HCT116 (cell line): Measurements from ENCODE around the gene TANGO6. TPM values are rescaled to one million over a fixed set of nuclear protein-coding genes. Genes with fewer than 3 reads are reported as not detected.

Source experiments
- ATAC-seq: fragments of 200-7000 bp; cut with Tn5 transposase; 2 replicates; pipeline ENCODE4 v1.9.1; 2020; ENCODE audit warnings: mild to moderate bottlenecking, moderate library complexity
- BruUV-seq: library from RNA; stranded (reverse); fragments of 400-500 nt; replicated peaks from 2 replicates; lab custom pipeline; 2021; lab: Mats Ljungman, UMichigan
- CTCF ChIA-PET: fragments of 300-600 bp; sonication (Branson Sonifier 250); formaldehyde crosslinking; loops from one replicate; lab custom pipeline; 2021; ENCODE audit warnings: antibody characterized with exemption; lab: Charles Lee
- POLR2A ChIA-PET: fragments of 300-600, 350-600 bp; sonication (Branson Sonifier 250); formaldehyde crosslinking; loops from one replicate; lab custom pipeline; 2021; ENCODE audit warnings: antibody characterized with exemption; lab: Charles Lee
- RAD21 ChIA-PET, 2 experiments: fragments of 300-600 bp; sonication (Branson Sonifier 250); formaldehyde crosslinking; loops; one replicate each; lab custom pipeline; 2023; ENCODE audit warnings: low total read pairs in 2 of 2; ENCODE audit not compliant: uncharacterized antibody in 2 of 2, unreplicated experiment in 2 of 2, low non-redundant PET in 1 of 2; lab: Charles Lee
- DNase-seq: peaks from one replicate; pipeline ENCODE4 v3.0.0-alpha.2; 2010; ENCODE audit warnings: low read depth, low spot score
- H2AFZ ChIP-seq: fragments of 200-600 bp; shearing (Covaris generic), sonication (generic); 2 replicates; pipeline ENCODE4 v1.6.1; 2017; ENCODE audit warnings: low read depth, mixed run types, mixed read lengths, antibody characterized with exemption, low read length; ENCODE audit not compliant: poor library complexity, severe bottlenecking
- H3K27ac ChIP-seq: 2 replicates; pipeline ENCODE4 v1.5.1; 2012; ENCODE audit warnings: low read depth, low read length
- H3K27me3 ChIP-seq: fragments of 200-600 bp; sonication (generic); 2 replicates; pipeline ENCODE4 v1.6.1; 2016; ENCODE audit warnings: mixed run types, low read length, mixed read lengths; ENCODE audit not compliant: insufficient read depth
- H3K36me3 ChIP-seq, 2 experiments: fragments of 200-500 bp in 1 of 2; fragments of 200-600 bp in 1 of 2; sonication (Bioruptor generic) in 1 of 2; sonication (generic) in 1 of 2; 2 replicates each; pipeline versions ENCODE4 v1.5.1 to v1.6.1; 2014 to 2016; ENCODE audit warnings: low read length in 2 of 2, inconsistent platforms in 1 of 2, mixed read lengths in 1 of 2, mixed run types in 1 of 2; ENCODE audit not compliant: insufficient read depth in 2 of 2, control insufficient read depth in 1 of 2
- H3K4me1 ChIP-seq, 2 experiments: fragments of 200-600 bp in 1 of 2; sonication (generic) in 1 of 2; 2 replicates each; pipeline versions ENCODE4 v1.5.1 to v1.6.1; 2012 to 2017; ENCODE audit warnings: low read length in 2 of 2, inconsistent platforms in 1 of 2, mild to moderate bottlenecking in 1 of 2, mixed read lengths in 1 of 2, mixed run types in 1 of 2, moderate library complexity in 1 of 2; ENCODE audit not compliant: insufficient read depth in 2 of 2, control insufficient read depth in 1 of 2
- H3K4me2 ChIP-seq: fragments of 200-600 bp; sonication (generic); 2 replicates; pipeline ENCODE4 v1.6.1; 2017; ENCODE audit warnings: mixed run types, low read length, mixed read lengths
- H3K4me3 ChIP-seq, 2 experiments: fragments of 200-600 bp in 1 of 2; sonication (generic) in 1 of 2; replicated peaks in 1 of 2; 2 replicates each; pipeline ENCODE4 v1.5.1; 2011 to 2016; ENCODE audit warnings: low read length in 2 of 2, control low read depth in 1 of 2, low read depth in 1 of 2, mild to moderate bottlenecking in 1 of 2, mixed read lengths in 1 of 2, mixed run types in 1 of 2
- H3K79me2 ChIP-seq: fragments of 200-600 bp; sonication (generic); 2 replicates; pipeline ENCODE4 v1.6.1; 2017; ENCODE audit warnings: mild to moderate bottlenecking, mixed run types, low read length, moderate library complexity, mixed read lengths; ENCODE audit not compliant: insufficient read depth
- H3K9ac ChIP-seq: fragments of 200-600 bp; sonication (generic); 2 replicates; pipeline ENCODE4 v1.6.1; 2016; ENCODE audit warnings: low read length, mixed read lengths
- H3K9me2 ChIP-seq: fragments of 200-600 bp; sonication (generic), shearing (Covaris generic); 2 replicates; pipeline ENCODE4 v1.6.1; 2017; ENCODE audit warnings: mixed run types, mild to moderate bottlenecking, moderate library complexity; ENCODE audit not compliant: insufficient read depth
- H3K9me3 ChIP-seq, 2 experiments: fragments of 200-500 bp in 1 of 2; fragments of 200-600 bp in 1 of 2; sonication (Bioruptor generic) in 1 of 2; sonication (generic) in 1 of 2; 2 replicates each; pipeline ENCODE4 v1.6.1; 2014 to 2017; ENCODE audit warnings: low read length in 2 of 2, mixed read lengths in 2 of 2, inconsistent platforms in 1 of 2, low read depth in 1 of 2, mild to moderate bottlenecking in 1 of 2, mixed run types in 1 of 2, moderate library complexity in 1 of 2; ENCODE audit not compliant: control insufficient read depth in 1 of 2, insufficient read depth in 1 of 2
- H4K20me1 ChIP-seq: fragments of 200-600 bp; sonication (generic), shearing (Covaris generic); 2 replicates; pipeline ENCODE4 v1.6.1; 2017; ENCODE audit warnings: mixed run types, mild to moderate bottlenecking, moderate library complexity; ENCODE audit not compliant: insufficient read depth
- CEBPB ChIP-seq: IDR thresholded peaks from 2 replicates; pipeline ENCODE4 v1.6.1; 2012; ENCODE audit warnings: low read depth
- EGR1 ChIP-seq: IDR thresholded peaks from 2 replicates; pipeline ENCODE4 v1.6.1; 2012; ENCODE audit warnings: low read depth
- FOSL1 ChIP-seq: IDR thresholded peaks from 2 replicates; pipeline ENCODE4 v1.6.1; 2012; ENCODE audit warnings: low read depth
- JUND ChIP-seq: IDR thresholded peaks from 2 replicates; pipeline ENCODE4 v1.6.1; 2012
- SP1 ChIP-seq: IDR thresholded peaks from 2 replicates; pipeline ENCODE4 v1.6.1; 2012; ENCODE audit warnings: low read depth
- SRF ChIP-seq: IDR thresholded peaks from 2 replicates; pipeline ENCODE4 v1.6.1; 2012; ENCODE audit warnings: low read depth
- ZFX ChIP-seq: fragments of 450-650 bp; IDR thresholded peaks from 2 replicates; pipeline ENCODE4 v1.6.1; 2017
- ZNF274 ChIP-seq: fragments of 200-500 bp; sonication (Bioruptor generic); IDR thresholded peaks from 2 replicates; pipeline ENCODE4 v1.6.1; 2014; ENCODE audit warnings: mild to moderate bottlenecking, low read depth, low read length, inconsistent platforms
- intact Hi-C: fragments of 100-400 bp; cut with micrococcal nuclease; formaldehyde crosslinking; loops from 2 replicates; pipeline ENCODE4 v1.10.0; 2022
- total RNA-seq: library from RNA; stranded (reverse); gene quantifications from one replicate; pipeline ENCODE4 v1.2.1, GENCODE V29; 2021; ENCODE audit not compliant: unreplicated experiment
- TF ChIP-seq, protein P1 (sequence below): IDR thresholded peaks from 2 replicates; pipeline ENCODE4 v1.6.1; 2012
- TF ChIP-seq, protein P2 (sequence below): IDR thresholded peaks from 2 replicates; pipeline ENCODE4 v1.6.1; 2012; ENCODE audit warnings: low read depth
- TF ChIP-seq, protein P3 (sequence below): IDR thresholded peaks from 2 replicates; pipeline ENCODE4 v1.6.1; 2011; ENCODE audit warnings: mild to moderate bottlenecking, low read length, moderate library complexity; ENCODE audit not compliant: insufficient replicate concordance; ENCODE audit errors: extremely low read depth
- TF ChIP-seq, protein P4 (sequence below): IDR thresholded peaks from 2 replicates; pipeline ENCODE4 v1.6.1; 2012
- TF ChIP-seq, protein P5 (sequence below), 3 experiments: fragments of 200-600 bp in 1 of 3; sonication (generic) in 1 of 3; IDR thresholded peaks in 2 of 3; conservative IDR thresholded peaks in 1 of 3; 2 replicates each; pipeline ENCODE4 v1.5.1; 2012 to 2017; ENCODE audit warnings: low read depth in 2 of 3, low read length in 2 of 3, antibody characterized with exemption in 1 of 3, borderline replicate concordance in 1 of 3, control low read depth in 1 of 3, mild to moderate bottlenecking in 1 of 3, mixed read lengths in 1 of 3, mixed run types in 1 of 3, moderate library complexity in 1 of 3; ENCODE audit not compliant: insufficient read depth in 1 of 3

The TANGO6 gene
- total RNA-seq, 1 experiment from 2014 or later, result 16.4 TPM

DNA sequence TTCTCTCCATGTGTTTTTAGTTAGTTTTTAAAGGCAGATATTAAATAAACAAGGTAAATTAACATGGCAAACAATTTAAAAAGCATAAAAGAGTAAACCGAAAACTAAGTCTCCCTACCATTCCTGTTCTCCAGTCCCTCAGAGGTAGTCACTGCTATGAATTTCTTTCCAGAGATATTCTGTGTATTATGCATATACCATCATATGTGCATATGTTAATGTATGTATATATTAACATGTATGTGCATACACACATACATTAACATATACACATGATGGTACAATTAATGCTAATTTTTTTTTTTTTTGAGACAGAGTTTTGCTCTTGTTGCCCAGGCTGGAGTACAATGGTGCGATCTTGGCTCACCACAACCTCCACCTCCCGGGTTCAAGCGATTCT, 32.5 kb downstream of the TANGO6 start:
- Histone ChIP-seq H3K27me3 (no peaks in the 10 kb centered on the region), H3K9me2 (no peaks in the 10 kb centered on the region), H3K4me3 (no peak overlapping the region), H3K27ac (no peak overlapping the region), H3K9ac (no peak overlapping the region), H3K4me2 (no peak overlapping the region), H3K4me1 (no peaks in the 10 kb centered on the region), H4K20me1 (no peaks in the 10 kb centered on the region), H3K79me2 (no peaks in the 10 kb centered on the region), H3K9me3 (no peaks in the 10 kb centered on the region), H3K36me3 (peaks cover 4% of the 10 kb centered on the region in 2 experiments; a peak in 1 of 4 replicates), H2AFZ (no peak overlapping the region)
- intact Hi-C loops, result no loop called here
- ATAC-seq (no peak), DNase-seq (no peak)
- POLR2A ChIA-PET, result no interaction called here
- RAD21 ChIA-PET, result no interaction called here
- no TSS peak for BruUV-seq
- CTCF ChIA-PET, result no interaction called here
- no peak for TF ChIP-seq SP1
- TF ChIP-seq, protein P1, sequence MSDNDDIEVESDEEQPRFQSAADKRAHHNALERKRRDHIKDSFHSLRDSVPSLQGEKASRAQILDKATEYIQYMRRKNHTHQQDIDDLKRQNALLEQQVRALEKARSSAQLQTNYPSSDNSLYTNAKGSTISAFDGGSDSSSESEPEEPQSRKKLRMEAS, result no peak

DNA sequence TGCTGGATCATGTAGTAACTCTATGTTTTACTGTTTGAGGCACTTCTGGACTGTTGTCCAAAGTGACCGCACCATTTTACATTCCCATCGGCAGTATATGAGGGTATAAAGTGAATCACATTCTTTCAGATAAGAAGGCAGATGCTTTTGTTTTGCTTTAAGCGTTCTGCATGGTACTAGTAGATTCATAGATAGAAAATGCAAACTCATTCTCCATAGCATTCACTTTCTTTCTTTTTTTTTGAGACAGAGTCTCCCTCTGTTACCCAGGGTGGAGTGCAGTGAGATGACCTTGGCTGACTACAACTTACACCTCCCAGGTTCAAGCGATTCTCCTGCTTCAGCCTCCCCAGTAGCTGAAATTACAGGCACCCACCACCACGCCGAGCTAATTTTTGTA, 40.4 kb downstream of the TANGO6 start:
- H3K4me3 ChIP-seq, result no peak overlapping the region
- no peaks in the 10 kb centered on the region for H3K79me2 ChIP-seq
- H3K36me3 ChIP-seq, result peaks cover 0 to 4% of the 10 kb centered on the region in 2 experiments; a peak in 1 of 4 replicates
- DNase-seq, result no peak
- no peaks in the 10 kb centered on the region for H3K27me3 ChIP-seq
- H3K9ac ChIP-seq, result no peak overlapping the region
- no peaks in the 10 kb centered on the region for H3K9me3 ChIP-seq
- H2AFZ ChIP-seq, result no peak overlapping the region
- CTCF ChIA-PET, result no interaction called here
- H3K27ac ChIP-seq, result no peak overlapping the region
- H3K4me2 ChIP-seq, result no peak overlapping the region
- intact Hi-C loops, result no loop called here
- no peaks in the 10 kb centered on the region for H4K20me1 ChIP-seq
- H3K9me2 ChIP-seq, result no peaks in the 10 kb centered on the region
- H3K4me1 ChIP-seq, result no peaks in the 10 kb centered on the region
- no TSS peak for BruUV-seq
- RAD21 ChIA-PET, result no interaction called here
- POLR2A ChIA-PET, result no interaction called here
- ATAC-seq, result no peak
- TF ChIP-seq, protein P2, sequence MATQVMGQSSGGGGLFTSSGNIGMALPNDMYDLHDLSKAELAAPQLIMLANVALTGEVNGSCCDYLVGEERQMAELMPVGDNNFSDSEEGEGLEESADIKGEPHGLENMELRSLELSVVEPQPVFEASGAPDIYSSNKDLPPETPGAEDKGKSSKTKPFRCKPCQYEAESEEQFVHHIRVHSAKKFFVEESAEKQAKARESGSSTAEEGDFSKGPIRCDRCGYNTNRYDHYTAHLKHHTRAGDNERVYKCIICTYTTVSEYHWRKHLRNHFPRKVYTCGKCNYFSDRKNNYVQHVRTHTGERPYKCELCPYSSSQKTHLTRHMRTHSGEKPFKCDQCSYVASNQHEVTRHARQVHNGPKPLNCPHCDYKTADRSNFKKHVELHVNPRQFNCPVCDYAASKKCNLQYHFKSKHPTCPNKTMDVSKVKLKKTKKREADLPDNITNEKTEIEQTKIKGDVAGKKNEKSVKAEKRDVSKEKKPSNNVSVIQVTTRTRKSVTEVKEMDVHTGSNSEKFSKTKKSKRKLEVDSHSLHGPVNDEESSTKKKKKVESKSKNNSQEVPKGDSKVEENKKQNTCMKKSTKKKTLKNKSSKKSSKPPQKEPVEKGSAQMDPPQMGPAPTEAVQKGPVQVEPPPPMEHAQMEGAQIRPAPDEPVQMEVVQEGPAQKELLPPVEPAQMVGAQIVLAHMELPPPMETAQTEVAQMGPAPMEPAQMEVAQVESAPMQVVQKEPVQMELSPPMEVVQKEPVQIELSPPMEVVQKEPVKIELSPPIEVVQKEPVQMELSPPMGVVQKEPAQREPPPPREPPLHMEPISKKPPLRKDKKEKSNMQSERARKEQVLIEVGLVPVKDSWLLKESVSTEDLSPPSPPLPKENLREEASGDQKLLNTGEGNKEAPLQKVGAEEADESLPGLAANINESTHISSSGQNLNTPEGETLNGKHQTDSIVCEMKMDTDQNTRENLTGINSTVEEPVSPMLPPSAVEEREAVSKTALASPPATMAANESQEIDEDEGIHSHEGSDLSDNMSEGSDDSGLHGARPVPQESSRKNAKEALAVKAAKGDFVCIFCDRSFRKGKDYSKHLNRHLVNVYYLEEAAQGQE, result no peak
- TF ChIP-seq EGR1, result no peak
- no peak for TF ChIP-seq SRF
- TF ChIP-seq SP1, result no peak
- no peak for TF ChIP-seq JUND
- TF ChIP-seq, protein P3, sequence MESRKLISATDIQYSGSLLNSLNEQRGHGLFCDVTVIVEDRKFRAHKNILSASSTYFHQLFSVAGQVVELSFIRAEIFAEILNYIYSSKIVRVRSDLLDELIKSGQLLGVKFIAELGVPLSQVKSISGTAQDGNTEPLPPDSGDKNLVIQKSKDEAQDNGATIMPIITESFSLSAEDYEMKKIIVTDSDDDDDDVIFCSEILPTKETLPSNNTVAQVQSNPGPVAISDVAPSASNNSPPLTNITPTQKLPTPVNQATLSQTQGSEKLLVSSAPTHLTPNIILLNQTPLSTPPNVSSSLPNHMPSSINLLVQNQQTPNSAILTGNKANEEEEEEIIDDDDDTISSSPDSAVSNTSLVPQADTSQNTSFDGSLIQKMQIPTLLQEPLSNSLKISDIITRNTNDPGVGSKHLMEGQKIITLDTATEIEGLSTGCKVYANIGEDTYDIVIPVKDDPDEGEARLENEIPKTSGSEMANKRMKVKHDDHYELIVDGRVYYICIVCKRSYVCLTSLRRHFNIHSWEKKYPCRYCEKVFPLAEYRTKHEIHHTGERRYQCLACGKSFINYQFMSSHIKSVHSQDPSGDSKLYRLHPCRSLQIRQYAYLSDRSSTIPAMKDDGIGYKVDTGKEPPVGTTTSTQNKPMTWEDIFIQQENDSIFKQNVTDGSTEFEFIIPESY, result no peak
- no peak for TF ChIP-seq FOSL1
- TF ChIP-seq ZFX, result no peak
- TF ChIP-seq CEBPB, result no peak
- TF ChIP-seq, protein P4, sequence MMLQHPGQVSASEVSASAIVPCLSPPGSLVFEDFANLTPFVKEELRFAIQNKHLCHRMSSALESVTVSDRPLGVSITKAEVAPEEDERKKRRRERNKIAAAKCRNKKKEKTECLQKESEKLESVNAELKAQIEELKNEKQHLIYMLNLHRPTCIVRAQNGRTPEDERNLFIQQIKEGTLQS, result no peak
- TF ChIP-seq, protein P5, sequence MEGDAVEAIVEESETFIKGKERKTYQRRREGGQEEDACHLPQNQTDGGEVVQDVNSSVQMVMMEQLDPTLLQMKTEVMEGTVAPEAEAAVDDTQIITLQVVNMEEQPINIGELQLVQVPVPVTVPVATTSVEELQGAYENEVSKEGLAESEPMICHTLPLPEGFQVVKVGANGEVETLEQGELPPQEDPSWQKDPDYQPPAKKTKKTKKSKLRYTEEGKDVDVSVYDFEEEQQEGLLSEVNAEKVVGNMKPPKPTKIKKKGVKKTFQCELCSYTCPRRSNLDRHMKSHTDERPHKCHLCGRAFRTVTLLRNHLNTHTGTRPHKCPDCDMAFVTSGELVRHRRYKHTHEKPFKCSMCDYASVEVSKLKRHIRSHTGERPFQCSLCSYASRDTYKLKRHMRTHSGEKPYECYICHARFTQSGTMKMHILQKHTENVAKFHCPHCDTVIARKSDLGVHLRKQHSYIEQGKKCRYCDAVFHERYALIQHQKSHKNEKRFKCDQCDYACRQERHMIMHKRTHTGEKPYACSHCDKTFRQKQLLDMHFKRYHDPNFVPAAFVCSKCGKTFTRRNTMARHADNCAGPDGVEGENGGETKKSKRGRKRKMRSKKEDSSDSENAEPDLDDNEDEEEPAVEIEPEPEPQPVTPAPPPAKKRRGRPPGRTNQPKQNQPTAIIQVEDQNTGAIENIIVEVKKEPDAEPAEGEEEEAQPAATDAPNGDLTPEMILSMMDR (IDR thresholded peaks at IDR 0.05 in 2 of 3, conservative IDR thresholded peaks at IDR 0.05 in 1 of 3; ENCODE audit: borderline replicate concordance in 1 of 3, insufficient read depth in 1 of 3, low read depth in 2 of 3, low read length in 2 of 3), result no peak
- TF ChIP-seq ZNF274, result no peak
